Measurements from ENCODE around the gene ADO. TPM values are rescaled to one million over a fixed set of nuclear protein-coding genes. Genes with fewer than 3 reads are reported as not detected.

ADO gene
- total and polyA plus RNA-seq, 2 donors = 13.5 to 17.1 TPM

GRCh38 chr10:62803724-62804355 lies 680 bp upstream of the ADO start:
- Histone ChIP-seq H3K9me3 (ENCODE audit: control insufficient read depth in 2 of 2, insufficient read depth in 1 of 2, low read length in 1 of 2) (no peaks in the 10 kb centered on the region), H3K27ac (ENCODE audit: low read depth in 1 of 2, low read length in 1 of 2) (peak overlapping the region; percentile 90 to 91), H3K4me3 (ENCODE audit: low read length in 2 of 2) (peak overlapping the region; percentile 77 to 97), H3K4me1 (ENCODE audit: control insufficient read depth in 2 of 2, insufficient read depth in 2 of 2, low read length in 2 of 2) (peaks cover 13 to 17% of the 10 kb centered on the region in 2 donors), H3K27me3 (ENCODE audit: control insufficient read depth in 2 of 2, insufficient read depth in 1 of 2, low read length in 1 of 2) (peaks cover 0 to 2% of the 10 kb centered on the region in 2 donors), H3K36me3 (ENCODE audit: control insufficient read depth in 2 of 2, insufficient read depth in 2 of 2, low read length in 1 of 2) (peaks cover 0 to 3% of the 10 kb centered on the region in 2 donors)
- DNase-seq (ENCODE audit: low read depth in 6 of 9, low spot score in 9 of 9) = no peak
- WGBS = 60% methylated on average over 11 of the region's 11 CpGs

- peak overlapping the region; percentile 36 to 46 for H3K27ac ChIP-seq (ENCODE audit: low read depth in 1 of 2, low read length in 1 of 2)
- peak in 2 of 9 donors; percentile 8 to 27 for DNase-seq (ENCODE audit: low read depth in 6 of 9, low spot score in 9 of 9)
- H3K9me3 ChIP-seq (ENCODE audit: control insufficient read depth in 2 of 2, insufficient read depth in 1 of 2, low read length in 1 of 2) = no peaks in the 10 kb centered on the region
- WGBS = 11% methylated on average over 77 of the region's 77 CpGs
- peak overlapping the region; percentile 77 to 97 for H3K4me3 ChIP-seq (ENCODE audit: low read length in 2 of 2)
- peaks cover 13 to 17% of the 10 kb centered on the region in 2 donors for H3K4me1 ChIP-seq (ENCODE audit: control insufficient read depth in 2 of 2, insufficient read depth in 2 of 2, low read length in 2 of 2)
- peaks cover 0 to 2% of the 10 kb centered on the region in 2 donors for H3K27me3 ChIP-seq (ENCODE audit: control insufficient read depth in 2 of 2, insufficient read depth in 1 of 2, low read length in 1 of 2)
- peaks cover 0 to 4% of the 10 kb centered on the region in 2 donors for H3K36me3 ChIP-seq (ENCODE audit: control insufficient read depth in 2 of 2, insufficient read depth in 2 of 2, low read length in 1 of 2)
Measured at GRCh38 chr10:62805231-62806099, 945 bp downstream of the ADO start.

- peaks cover 0 to 4% of the 10 kb centered on the region in 2 donors for H3K36me3 ChIP-seq (ENCODE audit: control insufficient read depth in 2 of 2, insufficient read depth in 2 of 2, low read length in 1 of 2)
- H3K4me3 ChIP-seq (ENCODE audit: low read length in 2 of 2) = peak overlapping the region; percentile 77 to 97
- 15% methylated on average over 1 of the region's 1 CpG for WGBS
- H3K27ac ChIP-seq (ENCODE audit: low read depth in 1 of 2, low read length in 1 of 2) = no peak overlapping the region
- no peaks in the 10 kb centered on the region for H3K27me3 ChIP-seq (ENCODE audit: control insufficient read depth in 2 of 2, insufficient read depth in 1 of 2, low read length in 1 of 2)
- H3K9me3 ChIP-seq (ENCODE audit: control insufficient read depth in 2 of 2, insufficient read depth in 1 of 2, low read length in 1 of 2) = no peaks in the 10 kb centered on the region
- DNase-seq (ENCODE audit: low read depth in 6 of 9, low spot score in 9 of 9) = no peak
- peaks cover 13 to 17% of the 10 kb centered on the region in 2 donors for H3K4me1 ChIP-seq (ENCODE audit: control insufficient read depth in 2 of 2, insufficient read depth in 2 of 2, low read length in 2 of 2)
Measured at GRCh38 chr10:62806251-62806650, 1.7 kb downstream of the ADO start.

GRCh38 chr10:62810156-62810902 lies 5.8 kb downstream of the ADO start:
- no peak for DNase-seq (ENCODE audit: low read depth in 6 of 9, low spot score in 9 of 9)
- no peak overlapping the region for H3K27ac ChIP-seq (ENCODE audit: low read depth in 1 of 2, low read length in 1 of 2)
- H3K4me1 ChIP-seq (ENCODE audit: control insufficient read depth in 2 of 2, insufficient read depth in 2 of 2, low read length in 2 of 2) = peaks cover 20 to 22% of the 10 kb centered on the region in 2 donors
- peaks cover 4 to 6% of the 10 kb centered on the region in 2 donors for H3K36me3 ChIP-seq (ENCODE audit: control insufficient read depth in 2 of 2, insufficient read depth in 2 of 2, low read length in 1 of 2)
- WGBS = 96% methylated on average over 8 of the region's 8 CpGs
- peaks cover 23 to 28% of the 10 kb centered on the region in 2 donors for H3K27me3 ChIP-seq (ENCODE audit: control insufficient read depth in 2 of 2, insufficient read depth in 1 of 2, low read length in 1 of 2)
- H3K9me3 ChIP-seq (ENCODE audit: control insufficient read depth in 2 of 2, insufficient read depth in 1 of 2, low read length in 1 of 2) = no peaks in the 10 kb centered on the region
- H3K4me3 ChIP-seq (ENCODE audit: low read length in 2 of 2) = no peak overlapping the region

GRCh38 chr10:62811159-62811875 lies 6.8 kb downstream of the ADO start:
- H3K27me3 ChIP-seq (ENCODE audit: control insufficient read depth in 2 of 2, insufficient read depth in 1 of 2, low read length in 1 of 2) = peaks cover 30 to 37% of the 10 kb centered on the region in 2 donors
- H3K4me3 ChIP-seq (ENCODE audit: low read length in 2 of 2) = no peak overlapping the region
- H3K4me1 ChIP-seq (ENCODE audit: control insufficient read depth in 2 of 2, insufficient read depth in 2 of 2, low read length in 2 of 2) = peaks cover 19 to 23% of the 10 kb centered on the region in 2 donors
- peaks cover 4 to 6% of the 10 kb centered on the region in 2 donors for H3K36me3 ChIP-seq (ENCODE audit: control insufficient read depth in 2 of 2, insufficient read depth in 2 of 2, low read length in 1 of 2)
- WGBS = 93% methylated on average over 10 of the region's 10 CpGs
- no peaks in the 10 kb centered on the region for H3K9me3 ChIP-seq (ENCODE audit: control insufficient read depth in 2 of 2, insufficient read depth in 1 of 2, low read length in 1 of 2)
- DNase-seq (ENCODE audit: low read depth in 6 of 9, low spot score in 9 of 9) = peak in 1 of 9 donors; percentile 9
- no peak overlapping the region for H3K27ac ChIP-seq (ENCODE audit: low read depth in 1 of 2, low read length in 1 of 2)

- 96% methylated on average over 13 of the region's 13 CpGs for WGBS
- H3K4me3 ChIP-seq (ENCODE audit: low read length in 2 of 2) = no peak overlapping the region
- no peak for DNase-seq (ENCODE audit: low read depth in 6 of 9, low spot score in 9 of 9)
- peaks cover 4 to 6% of the 10 kb centered on the region in 2 donors for H3K36me3 ChIP-seq (ENCODE audit: control insufficient read depth in 2 of 2, insufficient read depth in 2 of 2, low read length in 1 of 2)
- no peak overlapping the region for H3K27ac ChIP-seq (ENCODE audit: low read depth in 1 of 2, low read length in 1 of 2)
- peaks cover 14 to 29% of the 10 kb centered on the region in 2 donors for H3K4me1 ChIP-seq (ENCODE audit: control insufficient read depth in 2 of 2, insufficient read depth in 2 of 2, low read length in 2 of 2)
- no peaks in the 10 kb centered on the region for H3K9me3 ChIP-seq (ENCODE audit: control insufficient read depth in 2 of 2, insufficient read depth in 1 of 2, low read length in 1 of 2)
- H3K27me3 ChIP-seq (ENCODE audit: control insufficient read depth in 2 of 2, insufficient read depth in 1 of 2, low read length in 1 of 2) = peaks cover 32 to 44% of the 10 kb centered on the region in 2 donors
Measured at GRCh38 chr10:62812672-62813439, 8.3 kb downstream of the ADO start.

- Histone ChIP-seq H3K4me1 (ENCODE audit: control insufficient read depth in 2 of 2, insufficient read depth in 2 of 2, low read length in 2 of 2) (peaks cover 14 to 34% of the 10 kb centered on the region in 2 donors), H3K9me3 (ENCODE audit: control insufficient read depth in 2 of 2, insufficient read depth in 1 of 2, low read length in 1 of 2) (no peaks in the 10 kb centered on the region), H3K27me3 (ENCODE audit: control insufficient read depth in 2 of 2, insufficient read depth in 1 of 2, low read length in 1 of 2) (peaks cover 38 to 49% of the 10 kb centered on the region in 2 donors), H3K4me3 (ENCODE audit: low read length in 2 of 2) (peak overlapping the region in 1 of 2 donors; percentile 7), H3K36me3 (ENCODE audit: control insufficient read depth in 2 of 2, insufficient read depth in 2 of 2, low read length in 1 of 2) (peaks cover 4 to 6% of the 10 kb centered on the region in 2 donors), H3K27ac (ENCODE audit: low read depth in 1 of 2, low read length in 1 of 2) (no peak overlapping the region)
- WGBS = 96% methylated on average over 27 of the region's 27 CpGs
- no peak for DNase-seq (ENCODE audit: low read depth in 6 of 9, low spot score in 9 of 9)
Measured at GRCh38 chr10:62813453-62813852, 8.9 kb downstream of the ADO start.

GRCh38 chr10:62813981-62814380 lies 9.5 kb downstream of the ADO start:
- H3K4me1 ChIP-seq (ENCODE audit: control insufficient read depth in 2 of 2, insufficient read depth in 2 of 2, low read length in 2 of 2) = peaks cover 14 to 35% of the 10 kb centered on the region in 2 donors
- peaks cover 0 to 6% of the 10 kb centered on the region in 2 donors for H3K36me3 ChIP-seq (ENCODE audit: control insufficient read depth in 2 of 2, insufficient read depth in 2 of 2, low read length in 1 of 2)
- no peak for DNase-seq (ENCODE audit: low read depth in 6 of 9, low spot score in 9 of 9)
- H3K27ac ChIP-seq (ENCODE audit: low read depth in 1 of 2, low read length in 1 of 2) = no peak overlapping the region
- H3K9me3 ChIP-seq (ENCODE audit: control insufficient read depth in 2 of 2, insufficient read depth in 1 of 2, low read length in 1 of 2) = no peaks in the 10 kb centered on the region
- peaks cover 43 to 55% of the 10 kb centered on the region in 2 donors for H3K27me3 ChIP-seq (ENCODE audit: control insufficient read depth in 2 of 2, insufficient read depth in 1 of 2, low read length in 1 of 2)
- WGBS = 93% methylated on average over 5 of the region's 5 CpGs
- H3K4me3 ChIP-seq (ENCODE audit: low read length in 2 of 2) = peak overlapping the region; percentile 49 to 71
